HepG2 (cell line): ENCODE results near the gene LRTM2. TPM values are rescaled to one million over a fixed set of nuclear protein-coding genes. Genes with fewer than 3 reads are reported as not detected.

ENCODE experiments used
- AGO1 ChIP-seq: fragments of 200-400 bp; formaldehyde crosslinking; IDR thresholded peaks from 2 replicates; pipeline ENCODE4 v1.6.1; 2017; ENCODE audit warnings: mild to moderate bottlenecking, low read depth, low read length, moderate library complexity; ENCODE audit not compliant: poor library complexity, severe bottlenecking
- CBX1 ChIP-seq: IDR thresholded peaks from one replicate; pipeline ENCODE4 v1.6.1; 2016; ENCODE audit warnings: antibody characterized with exemption, low read depth
- EZH2 ChIP-seq: conservative IDR thresholded peaks from 2 replicates; pipeline ENCODE4 v1.6.1; 2012; ENCODE audit warnings: mild to moderate bottlenecking, low read depth, low read length, moderate library complexity
- HIVEP1 ChIP-seq: sonication (generic); formaldehyde crosslinking; IDR thresholded peaks from 2 replicates; pipeline ENCODE4 v1.4.0; 2020; ENCODE audit warnings: mild to moderate bottlenecking, missing genetic modification reagents
- MLXIP ChIP-seq: sonication (generic); formaldehyde crosslinking; IDR thresholded peaks from 2 replicates; pipeline ENCODE4 v1.9.0; 2021; ENCODE audit warnings: missing genetic modification reagents, borderline replicate concordance
- NFKBIZ ChIP-seq: IDR thresholded peaks from 2 replicates; pipeline ENCODE4 v1.6.1; 2018; ENCODE audit warnings: missing genetic modification reagents, missing compliant biosample characterization
- NFYB ChIP-seq: sonication (generic); formaldehyde crosslinking; IDR thresholded peaks from 2 replicates; pipeline ENCODE4 v1.4.0; 2020; ENCODE audit warnings: missing genetic modification reagents
- PAF1 ChIP-seq: IDR thresholded peaks from 2 replicates; pipeline ENCODE4 v1.6.1; 2016; ENCODE audit warnings: missing genetic modification reagents, missing compliant biosample characterization
- POLR2G ChIP-seq: fragments of 200-400 bp; formaldehyde crosslinking; IDR thresholded peaks from 2 replicates; pipeline ENCODE4 v1.6.1; 2018; ENCODE audit warnings: mild to moderate bottlenecking, low read depth, low read length, moderate library complexity
- REXO4 ChIP-seq: sonication (generic); formaldehyde crosslinking; IDR thresholded peaks from 2 replicates; pipeline ENCODE4 v1.8.0; 2022; ENCODE audit warnings: missing genetic modification reagents, mild to moderate bottlenecking, borderline replicate concordance
- SIN3A ChIP-seq: IDR thresholded peaks from 2 replicates; pipeline ENCODE4 v1.6.1; 2011; ENCODE audit warnings: low read depth, mild to moderate bottlenecking, control low read depth, low read length, borderline replicate concordance
- TEAD2 ChIP-seq: sonication (generic); formaldehyde crosslinking; IDR thresholded peaks from 2 replicates; pipeline ENCODE4 v1.9.0; 2021; ENCODE audit warnings: missing genetic modification reagents
- UBTF ChIP-seq: sonication (generic); formaldehyde crosslinking; IDR thresholded peaks from 2 replicates; pipeline ENCODE4 v1.4.0; 2020; ENCODE audit warnings: mild to moderate bottlenecking, missing genetic modification reagents
- ZBTB20 ChIP-seq: sonication (generic); formaldehyde crosslinking; IDR thresholded peaks from 2 replicates; pipeline ENCODE4 v1.8.1; 2023; ENCODE audit warnings: missing genetic modification reagents, low read depth, mild to moderate bottlenecking, borderline replicate concordance
- ZNF121 ChIP-seq: sonication (generic); formaldehyde crosslinking; IDR thresholded peaks from 2 replicates; pipeline ENCODE4 v1.5.0; 2020; ENCODE audit warnings: mild to moderate bottlenecking, missing genetic modification reagents
- ZNF234 ChIP-seq: sonication (generic); formaldehyde crosslinking; conservative IDR thresholded peaks from 2 replicates; pipeline ENCODE4 v1.5.1; 2020; ENCODE audit warnings: mild to moderate bottlenecking, missing genetic modification reagents
- ZNF543 ChIP-seq: sonication (generic); formaldehyde crosslinking; IDR thresholded peaks from 2 replicates; pipeline ENCODE4 v1.4.0; 2020; ENCODE audit warnings: mild to moderate bottlenecking, missing genetic modification reagents
- ZNF670 ChIP-seq: sonication (generic); formaldehyde crosslinking; IDR thresholded peaks from 2 replicates; pipeline ENCODE4 v1.8.0; 2022; ENCODE audit warnings: mild to moderate bottlenecking, missing genetic modification reagents, borderline replicate concordance
- ZNF770 ChIP-seq: sonication (generic); formaldehyde crosslinking; IDR thresholded peaks from 2 replicates; pipeline ENCODE4 v1.5.0; 2020; ENCODE audit warnings: mild to moderate bottlenecking, missing genetic modification reagents
- ZNF883 ChIP-seq: sonication (generic); formaldehyde crosslinking; IDR thresholded peaks from 2 replicates; pipeline ENCODE4 v1.5.1; 2020; ENCODE audit warnings: mild to moderate bottlenecking, missing genetic modification reagents; ENCODE audit errors: not compliant biosample characterization
- polyA plus RNA-seq, 8 experiments: library from polyadenylated mRNA; depleted of rRNA in 3 of 8; stranded (reverse) in 7 of 8; unstranded in 1 of 8; fragments of >200 nt; fragmentation: Illumina TruSeq in 4 of 8; extraction: Trizol in 4 of 8; gene quantifications; 2 replicates each; pipeline versions ENCODE4 v1.2.1 to v1.2.3, GENCODE V29; 2011 to 2016; ENCODE audit warnings: low read depth in 4 of 8, missing spikeins in 1 of 8, mixed read lengths in 1 of 8; ENCODE audit not compliant: insufficient read depth in 1 of 8
- total RNA-seq, 5 experiments: library from RNA; depleted of rRNA; stranded (reverse); fragments of >200 nt; fragmentation: Illumina TruSeq; extraction: Trizol; gene quantifications; 2 replicates each; pipeline ENCODE4 v1.2.3, GENCODE V29; 2016; ENCODE audit warnings: low read depth in 1 of 5
- TF ChIP-seq, protein P1 (sequence below): sonication (generic); formaldehyde crosslinking; IDR thresholded peaks from 2 replicates; pipeline ENCODE4 v1.8.1; 2023; ENCODE audit warnings: missing genetic modification reagents, inconsistent platforms, borderline replicate concordance

LRTM2 gene
- total and polyA plus RNA-seq, 2 of the 13 experiments (the other 11 are each of a cell fraction or from before 2014, with no cell fraction given): 0.09 TPM; not detected in 1

- TF ChIP-seq CBX1: peak; percentile 42
- no peak for TF ChIP-seq NFYB (CRISPR knock-in tag)
- TF ChIP-seq ZNF770 (CRISPR knock-in tag): no peak
- no peak for TF ChIP-seq NFKBIZ (CRISPR knock-in tag)
- TF ChIP-seq HIVEP1: no peak
- TF ChIP-seq, protein P1, sequence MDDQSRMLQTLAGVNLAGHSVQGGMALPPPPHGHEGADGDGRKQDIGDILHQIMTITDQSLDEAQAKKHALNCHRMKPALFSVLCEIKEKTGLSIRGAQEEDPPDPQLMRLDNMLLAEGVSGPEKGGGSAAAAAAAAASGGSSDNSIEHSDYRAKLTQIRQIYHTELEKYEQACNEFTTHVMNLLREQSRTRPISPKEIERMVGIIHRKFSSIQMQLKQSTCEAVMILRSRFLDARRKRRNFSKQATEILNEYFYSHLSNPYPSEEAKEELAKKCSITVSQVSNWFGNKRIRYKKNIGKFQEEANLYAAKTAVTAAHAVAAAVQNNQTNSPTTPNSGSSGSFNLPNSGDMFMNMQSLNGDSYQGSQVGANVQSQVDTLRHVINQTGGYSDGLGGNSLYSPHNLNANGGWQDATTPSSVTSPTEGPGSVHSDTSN (CRISPR knock-in tag): no peak
- TF ChIP-seq UBTF (CRISPR knock-in tag): peak; percentile 60
- 0 out of 2 replicates have a peak, but pooled peaks have one; percentile 43 for TF ChIP-seq ZBTB20 (CRISPR knock-in tag)
- TF ChIP-seq SIN3A: no peak
- no peak for TF ChIP-seq TEAD2 (CRISPR knock-in tag)
- no peak for TF ChIP-seq ZNF670
- peak; percentile 77 for TF ChIP-seq POLR2G
- no peak for TF ChIP-seq MLXIP (CRISPR knock-in tag)
- TF ChIP-seq ZNF543 (CRISPR knock-in tag): no peak
- TF ChIP-seq REXO4 (CRISPR knock-in tag): no peak
- TF ChIP-seq ZNF121 (CRISPR knock-in tag): no peak
- no peak for TF ChIP-seq AGO1
- no peak for TF ChIP-seq PAF1
- no peak for TF ChIP-seq EZH2
- no peak for TF ChIP-seq ZNF234 (CRISPR knock-in tag)
- no peak for TF ChIP-seq ZNF883 (CRISPR knock-in tag)
Observed at GRCh38 chr12:1811281-1811947, 9.0 kb upstream of the LRTM2 start (continued).
